Calu3 (cell line): Measurements from ENCODE around the gene SHISAL2B. TPM values are rescaled to one million over a fixed set of nuclear protein-coding genes. Genes with fewer than 3 reads are reported as not detected.
"Not testable (repeated sequence)": the region's sequence is repeated elsewhere in the genome, so short reads cannot be mapped to it uniquely, and the experiment has no call there.

ENCODE experiments used
- BruUV-seq: library from RNA; stranded (reverse); fragments of 400-500 nt; replicated peaks from 2 replicates; lab custom pipeline; 2021; lab: Mats Ljungman, UMichigan
- CTCF ChIA-PET: fragments of 300-600 bp; sonication (Branson Sonifier 250); formaldehyde crosslinking; loops from one replicate; lab custom pipeline; 2022; ENCODE audit warnings: antibody characterized with exemption; lab: Charles Lee
- DNase-seq: peaks from one replicate; pipeline ENCODE4 v3.0.0; 2022
- H3K27ac Mint-ChIP-seq: one replicate; pipeline ENCODE4 v1.8.0; 2022; ENCODE audit warnings: mixed read lengths; ENCODE audit not compliant: unreplicated experiment
- H3K27me3 Mint-ChIP-seq: one replicate; pipeline ENCODE4 v1.8.0; 2022; ENCODE audit warnings: mixed read lengths; ENCODE audit not compliant: unreplicated experiment
- H3K36me3 Mint-ChIP-seq: one replicate; pipeline ENCODE4 v1.8.0; 2022; ENCODE audit warnings: mild to moderate bottlenecking, moderate library complexity, mixed read lengths; ENCODE audit not compliant: insufficient read depth, unreplicated experiment
- H3K4me1 Mint-ChIP-seq: one replicate; pipeline ENCODE4 v1.8.0; 2022; ENCODE audit warnings: mild to moderate bottlenecking, low read depth, mixed read lengths; ENCODE audit not compliant: unreplicated experiment
- H3K4me3 Mint-ChIP-seq: one replicate; pipeline ENCODE4 v1.8.0; 2022; ENCODE audit warnings: mild to moderate bottlenecking, low read depth, moderate library complexity, mixed read lengths; ENCODE audit not compliant: unreplicated experiment
- H3K9me3 Mint-ChIP-seq: one replicate; pipeline ENCODE4 v1.8.0; 2022; ENCODE audit warnings: low read depth, mixed read lengths; ENCODE audit not compliant: unreplicated experiment
- CTCF ChIP-seq: fragments of 200-600 bp; IDR thresholded peaks from one replicate; pipeline ENCODE4 v1.8.0; 2022; ENCODE audit warnings: antibody characterized with exemption; ENCODE audit not compliant: unreplicated experiment
- intact Hi-C: fragments of 100-400 bp; cut with micrococcal nuclease; formaldehyde crosslinking; loops from one replicate; pipeline ENCODE4 v1.10.0; 2022; ENCODE audit not compliant: unreplicated experiment
- total RNA-seq: library from RNA; stranded (reverse); gene quantifications from 2 replicates; pipeline ENCODE4 v1.2.3, GENCODE V29; 2022

SHISAL2B gene
- total RNA-seq, 1 experiment from 2014 or later, result not detected

GRCh38 chr5:64653766-64654560, 36.3 kb upstream of the SHISAL2B start:
- Mint-ChIP-seq H3K27me3 (no peaks in the 10 kb centered on the region), H3K9me3 (no peaks in the 10 kb centered on the region), H3K27ac (no peak overlapping the region), H3K36me3 (no peaks in the 10 kb centered on the region), H3K4me1 (no peaks in the 10 kb centered on the region), H3K4me3 (no peak overlapping the region)
- no peak for DNase-seq
- no TSS peak for BruUV-seq
- no peak for TF ChIP-seq CTCF
- intact Hi-C loops, result no loop called here
- CTCF ChIA-PET, result interaction anchor here (0.6 kb wide), 2 partner anchors 552 to 774 kb away, joined by 3 read pairs; no protein-coding TSS in a partner anchor

GRCh38 chr5:64654561-64654938, 35.8 kb upstream of the SHISAL2B start:
- Mint-ChIP-seq H3K36me3 (no peaks in the 10 kb centered on the region), H3K27me3 (no peaks in the 10 kb centered on the region), H3K4me1 (no peaks in the 10 kb centered on the region), H3K9me3 (no peaks in the 10 kb centered on the region), H3K4me3 (no peak overlapping the region), H3K27ac (no peak overlapping the region)
- intact Hi-C loops, result no loop called here
- no TSS peak for BruUV-seq
- no peak for TF ChIP-seq CTCF
- CTCF ChIA-PET, result interaction anchor here (0.6 kb wide), 1 partner anchor 774 kb away, joined by 3 read pairs; no protein-coding TSS in a partner anchor
- DNase-seq, result no peak

- no TSS peak for BruUV-seq
- Mint-ChIP-seq H3K27me3 (no peaks in the 10 kb centered on the region), H3K4me3 (no peak overlapping the region), H3K9me3 (no peaks in the 10 kb centered on the region), H3K27ac (no peak overlapping the region), H3K4me1 (no peaks in the 10 kb centered on the region), H3K36me3 (no peaks in the 10 kb centered on the region)
- intact Hi-C loops, result no loop called here
- DNase-seq, result no peak
- TF ChIP-seq CTCF, result no peak
- CTCF ChIA-PET, result no interaction called here
Measured at GRCh38 chr5:64655596-64655995, 34.7 kb upstream of the SHISAL2B start.

GRCh38 chr5:64659289-64659688, 31.0 kb upstream of the SHISAL2B start:
- no peak overlapping the region for H3K27ac Mint-ChIP-seq
- no peaks in the 10 kb centered on the region for H3K36me3 Mint-ChIP-seq
- no peak overlapping the region for H3K4me3 Mint-ChIP-seq
- H3K9me3 Mint-ChIP-seq, result no peaks in the 10 kb centered on the region
- CTCF ChIA-PET, result interaction anchor here (0.6 to 1.0 kb wide), 3 partner anchors 10 to 106 kb away, joined by 3 read pairs; no protein-coding TSS in a partner anchor
- intact Hi-C loops, result no loop called here
- DNase-seq, result no peak
- no peak for TF ChIP-seq CTCF
- no TSS peak for BruUV-seq
- H3K4me1 Mint-ChIP-seq, result no peaks in the 10 kb centered on the region
- H3K27me3 Mint-ChIP-seq, result no peaks in the 10 kb centered on the region

GRCh38 chr5:64663181-64663580, 27.1 kb upstream of the SHISAL2B start:
- BruUV-seq, H3K9me3 Mint-ChIP-seq, H3K4me1 Mint-ChIP-seq, H3K27me3 Mint-ChIP-seq, DNase-seq, intact Hi-C loops, H3K4me3 Mint-ChIP-seq, H3K36me3 Mint-ChIP-seq, H3K27ac Mint-ChIP-seq: not testable (repeated sequence)
- CTCF ChIA-PET, result interaction anchor here (0.6 kb wide), 1 partner anchor 10 kb away, joined by 7 read pairs; no protein-coding TSS in a partner anchor
